HG03175 (cell line): ENCODE data around the gene GPRC5B.

ENCODE experiments used
- ATAC-seq: cut with Tn5 transposase; IDR thresholded peaks from one replicate; pipeline ENCODE4 v1.9.1; 2021; ENCODE audit warnings: mild to moderate bottlenecking, moderate library complexity; ENCODE audit not compliant: unreplicated experiment

Gene GPRC5B

GRCh38 chr16:19850131-19850817 is 34.4 kb downstream of the GPRC5B start:
- ATAC-seq, result no peak

GRCh38 chr16:19848756-19849155 is 35.9 kb downstream of the GPRC5B start:
- no peak for ATAC-seq

GRCh38 chr16:19846436-19846835 is 38.2 kb downstream of the GPRC5B start:
- ATAC-seq, result no peak

- no peak for ATAC-seq
These were observed 39.6 kb downstream of the GPRC5B start for GRCh38 chr16:19844945-19845641.

- no peak for ATAC-seq
These were observed 41.3 kb downstream of the GPRC5B start for GRCh38 chr16:19843371-19843770.

GRCh38 chr16:19842426-19843157 is 42.1 kb downstream of the GPRC5B start:
- no peak for ATAC-seq

- no peak for ATAC-seq
These were observed 43.5 kb downstream of the GPRC5B start for GRCh38 chr16:19841184-19841583.

- ATAC-seq, result no peak
These were observed 44.0 kb downstream of the GPRC5B start for GRCh38 chr16:19840524-19841110.

GRCh38 chr16:19837984-19838707 is 46.5 kb downstream of the GPRC5B start:
- ATAC-seq, result no peak

GRCh38 chr16:19837331-19837980 is 47.2 kb downstream of the GPRC5B start:
- ATAC-seq, result no peak

- no peak for ATAC-seq
These were observed 48.7 kb downstream of the GPRC5B start for GRCh38 chr16:19835968-19836421.

- ATAC-seq, result no peak
These were observed 49.5 kb downstream of the GPRC5B start for GRCh38 chr16:19835196-19835595.

GRCh38 chr16:19833581-19833980 is 51.1 kb downstream of the GPRC5B start:
- no peak for ATAC-seq

GRCh38 chr16:19833176-19833575 is 51.5 kb downstream of the GPRC5B start:
- ATAC-seq, result no peak

- ATAC-seq, result no peak
These were observed 53.0 kb downstream of the GPRC5B start for GRCh38 chr16:19831678-19832077.

GRCh38 chr16:19830902-19831560 is 53.6 kb downstream of the GPRC5B start:
- ATAC-seq, result no peak

- ATAC-seq, result no peak
These were observed 54.6 kb downstream of the GPRC5B start for GRCh38 chr16:19829844-19830692.

- no peak for ATAC-seq
These were observed 60.4 kb downstream of the GPRC5B start for GRCh38 chr16:19824216-19824615.

- no peak for ATAC-seq
These were observed 61.3 kb downstream of the GPRC5B start for GRCh38 chr16:19823322-19823721.
